GM21423 (cell line): ENCODE results near the gene SAMD15.
"Not testable (repeated sequence)": the region's sequence is repeated elsewhere in the genome, so short reads cannot be mapped to it uniquely, and the experiment has no call there.

Source experiments
- ATAC-seq: cut with Tn5 transposase; IDR thresholded peaks from one replicate; pipeline ENCODE4 v1.9.1; 2021; ENCODE audit warnings: mild to moderate bottlenecking, moderate library complexity; ENCODE audit not compliant: unreplicated experiment

The SAMD15 gene

GRCh38 chr14:77375164-77375950 is 1.8 kb upstream of the SAMD15 start:
- no peak for ATAC-seq

DNA sequence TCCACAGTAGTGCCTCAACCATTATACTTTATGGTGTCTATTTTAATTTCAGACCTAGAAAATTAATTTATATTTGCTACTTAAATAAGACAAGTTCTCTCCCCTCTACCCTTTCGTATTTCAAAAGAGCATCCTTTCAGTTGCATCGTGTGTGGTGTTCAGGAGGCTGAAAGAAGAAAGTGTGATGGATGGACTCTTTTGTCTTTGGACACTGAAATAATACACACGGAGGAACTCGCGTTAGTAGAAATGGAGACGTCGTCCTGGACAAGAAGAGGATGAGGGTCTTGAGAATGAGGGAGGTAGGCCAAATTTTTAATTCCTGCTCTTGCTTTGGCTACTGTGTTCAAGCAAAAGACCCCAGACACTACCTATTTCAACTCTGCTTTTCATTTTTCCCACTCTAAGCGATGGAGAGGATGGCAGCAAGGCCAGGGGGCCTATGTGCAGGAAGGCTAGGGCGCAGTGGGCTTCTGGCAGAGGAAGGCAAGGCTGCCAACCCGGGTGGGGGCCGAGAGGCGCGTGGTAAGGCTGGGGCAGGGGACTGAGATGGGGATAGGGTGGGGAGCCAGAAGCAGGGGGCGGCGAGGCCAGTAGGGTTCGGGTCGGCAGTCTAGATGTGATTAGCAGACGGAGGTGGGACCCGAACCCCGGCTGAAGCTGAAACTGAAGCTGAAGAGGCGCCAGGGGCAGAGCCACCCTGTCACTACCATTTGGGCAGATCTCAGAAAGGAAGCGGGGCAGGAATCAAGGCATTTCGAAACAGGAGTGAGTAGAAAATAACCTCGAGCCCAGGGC is 1.0 kb upstream of the SAMD15 start:
- ATAC-seq: peak; percentile 9

DNA sequence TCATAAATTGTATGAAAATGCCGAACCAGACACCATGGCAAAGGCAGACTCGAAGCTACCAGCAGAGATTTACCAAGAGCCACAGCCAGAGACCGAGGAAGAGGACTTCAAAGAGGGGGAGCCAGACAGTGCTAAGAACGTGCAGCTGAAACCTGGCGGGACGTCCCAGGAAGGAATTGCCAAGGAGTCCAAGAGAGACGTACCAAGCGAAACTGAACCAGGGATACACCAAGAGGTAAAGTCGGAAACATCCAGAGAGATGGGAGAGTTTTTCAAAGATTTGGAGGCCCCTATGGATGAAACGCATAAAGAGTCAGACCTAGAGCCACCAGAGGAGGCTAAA is 294 bp downstream of the SAMD15 start:
- ATAC-seq: no peak

- no peak for ATAC-seq
Measured at GRCh38 chr14:77378701-77379100, 1.5 kb downstream of the SAMD15 start.

GRCh38 chr14:77390188-77390587 is 13.0 kb downstream of the SAMD15 start:
- ATAC-seq: no peak

DNA sequence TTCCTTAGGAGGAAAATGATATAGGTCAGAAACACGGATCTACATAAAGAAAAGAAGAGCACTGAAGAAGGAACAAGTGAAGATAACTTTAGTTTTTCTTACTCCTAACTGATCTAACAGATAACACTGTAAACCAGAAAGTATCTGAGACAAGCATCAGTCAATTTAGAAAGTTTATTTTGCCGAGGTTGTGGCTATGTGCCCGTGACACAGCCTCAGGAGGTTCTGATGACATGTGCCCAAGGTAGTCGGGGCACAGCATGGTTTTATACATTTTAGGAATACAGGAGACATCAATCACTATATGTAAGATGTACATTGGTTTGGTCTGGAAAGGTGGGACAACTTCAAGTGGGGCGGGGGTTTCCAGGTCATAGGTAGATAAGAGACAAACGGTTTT is 23.0 kb downstream of the SAMD15 start:
- no peak for ATAC-seq

- ATAC-seq: no peak
Measured at GRCh38 chr14:77403768-77404167, 26.6 kb downstream of the SAMD15 start.

DNA sequence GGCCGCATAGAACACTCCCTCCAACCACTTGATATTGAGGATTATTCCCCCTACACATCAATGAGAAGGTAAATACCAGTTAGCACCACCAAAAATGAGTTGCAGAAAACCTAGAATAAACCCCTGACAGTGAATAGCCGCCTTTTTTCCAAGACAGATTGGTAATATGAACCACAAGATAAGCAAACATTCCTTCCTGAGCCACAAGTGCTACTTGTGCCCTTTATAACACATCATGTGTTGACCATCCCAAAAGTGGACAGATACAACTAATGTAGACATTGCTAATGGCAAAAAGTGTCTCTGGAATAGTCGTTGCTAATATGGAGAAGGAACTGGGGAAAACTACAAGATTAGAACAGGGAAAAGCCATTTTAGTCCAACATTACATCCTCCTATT is 28.9 kb downstream of the SAMD15 start:
- no peak for ATAC-seq

GRCh38 chr14:77406718-77407117 is 29.5 kb downstream of the SAMD15 start:
- no peak for ATAC-seq

DNA sequence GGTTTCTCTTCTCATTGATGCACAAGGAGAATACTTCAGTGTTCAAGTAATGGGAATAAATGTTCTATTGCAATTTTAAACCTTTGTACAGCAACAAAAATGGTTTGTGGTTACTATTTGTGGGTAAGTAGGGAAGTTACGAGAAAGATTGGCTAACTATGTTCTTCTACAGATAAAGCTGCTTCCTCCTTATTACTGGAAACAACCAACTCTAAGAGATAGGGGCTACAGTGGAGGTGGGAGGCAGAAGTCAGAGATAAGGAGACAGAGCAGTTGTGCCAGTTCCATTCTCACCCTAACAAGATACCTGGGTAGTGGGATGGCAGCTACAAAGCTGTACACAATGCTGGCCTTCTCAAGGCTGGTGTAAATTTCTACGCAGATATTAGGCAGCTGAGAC is 30.0 kb downstream of the SAMD15 start:
- ATAC-seq: no peak

- ATAC-seq: no peak
Measured at GRCh38 chr14:77409131-77409533, 32.0 kb downstream of the SAMD15 start.

- not testable (repeated sequence) for ATAC-seq
Measured at GRCh38 chr14:77415403-77416030, 38.3 kb downstream of the SAMD15 start.

- ATAC-seq: not testable (repeated sequence)
Measured at GRCh38 chr14:77416098-77416497, 38.9 kb downstream of the SAMD15 start.

- ATAC-seq: no peak
Measured at GRCh38 chr14:77416836-77417235, 39.7 kb downstream of the SAMD15 start.

GRCh38 chr14:77421201-77421600 is 44.0 kb downstream of the SAMD15 start:
- no peak for ATAC-seq

DNA sequence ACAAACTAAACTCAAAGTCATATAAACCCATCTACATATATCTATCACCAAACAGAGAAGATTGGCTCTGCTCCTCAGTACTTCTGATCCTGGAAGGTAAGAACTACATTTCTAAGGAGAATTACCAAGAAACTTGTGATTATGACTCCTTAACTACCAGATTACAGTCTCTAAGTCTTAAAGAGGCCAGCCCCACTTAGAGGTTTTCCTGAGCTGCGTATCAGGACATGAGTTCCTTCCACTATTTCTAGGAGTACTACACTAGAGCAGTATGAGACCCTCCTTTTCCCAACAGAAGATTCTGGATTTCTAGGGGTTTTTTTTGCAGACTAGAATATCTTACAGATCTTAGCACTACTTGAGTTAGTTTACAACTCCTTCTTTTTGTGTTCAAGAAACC is 46.2 kb downstream of the SAMD15 start, which contains the start of gene NOXRED1:
NOXRED1 (minus strand) TSS at position 101 of the 400 bp plus-strand sequence. CDS start 634 bp downstream, outside the sequence.
- ATAC-seq: no peak

- no peak for ATAC-seq
Measured at GRCh38 chr14:77424862-77425261, 47.7 kb downstream of the SAMD15 start.

DNA sequence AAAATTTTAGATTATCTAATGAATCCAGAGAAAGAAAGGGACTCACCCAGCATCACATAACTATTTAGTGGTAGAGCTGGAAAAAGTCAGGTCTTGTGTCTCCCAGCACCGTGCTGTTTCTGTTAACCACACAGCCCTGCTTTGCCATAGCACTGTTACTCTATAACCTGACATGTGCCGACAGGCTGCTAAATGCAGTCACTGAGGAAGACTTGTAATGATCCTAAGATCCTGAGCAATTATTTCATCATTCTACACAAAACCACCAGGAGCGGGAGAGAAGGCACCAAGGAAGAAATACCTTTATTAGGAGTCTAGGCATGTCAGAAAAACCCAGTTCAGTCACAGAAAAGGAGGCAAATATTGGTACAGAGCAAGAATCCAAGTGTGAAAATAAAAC is 49.2 kb downstream of the SAMD15 start:
- ATAC-seq: no peak

- ATAC-seq: no peak
Measured at GRCh38 chr14:77436042-77436441, 58.9 kb downstream of the SAMD15 start.

- no peak for ATAC-seq
Measured at GRCh38 chr14:77438596-77438995, 61.4 kb downstream of the SAMD15 start.

- ATAC-seq: no peak
Measured at GRCh38 chr14:77439861-77440260, 62.7 kb downstream of the SAMD15 start.
